ENCODE results near the gene HOXC10.

Gene HOXC10

GRCh38 chr12:53950789-53951576 is 34.0 kb upstream of the HOXC10 start:
- no peak for DNase-seq (ENCODE audit: low read depth in 1 of 2, low spot score in 1 of 2)

- no peak for DNase-seq (ENCODE audit: low read depth in 1 of 2, low spot score in 1 of 2)
Measured at GRCh38 chr12:53951577-53952334, 33.2 kb upstream of the HOXC10 start.

- DNase-seq (ENCODE audit: low read depth in 1 of 2, low spot score in 1 of 2): no peak
Measured at GRCh38 chr12:53952335-53952694, 32.6 kb upstream of the HOXC10 start.

- no peak for DNase-seq (ENCODE audit: low read depth in 1 of 2, low spot score in 1 of 2)
Measured at GRCh38 chr12:53952871-53953734, 31.8 kb upstream of the HOXC10 start.

- no peak for DNase-seq (ENCODE audit: low read depth in 1 of 2, low spot score in 1 of 2)
Measured at GRCh38 chr12:53953831-53954693, 30.9 kb upstream of the HOXC10 start.

GRCh38 chr12:53954694-53955035 is 30.3 kb upstream of the HOXC10 start, which contains the start of gene HOXC12:
Gene HOXC12 (plus strand): TSS chr12:53954903. CDS start chr12:53954930, 27 bp downstream.
- no peak for DNase-seq (ENCODE audit: low read depth in 1 of 2, low spot score in 1 of 2)

GRCh38 chr12:53955036-53955775 is 29.7 kb upstream of the HOXC10 start:
- no peak for DNase-seq (ENCODE audit: low read depth in 1 of 2, low spot score in 1 of 2)

- no peak for DNase-seq (ENCODE audit: low read depth in 1 of 2, low spot score in 1 of 2)
Measured at GRCh38 chr12:53955776-53956250, 29.1 kb upstream of the HOXC10 start.

GRCh38 chr12:53956251-53956887 is 28.6 kb upstream of the HOXC10 start:
- DNase-seq (ENCODE audit: low read depth in 1 of 2, low spot score in 1 of 2): no peak

- DNase-seq (ENCODE audit: low read depth in 1 of 2, low spot score in 1 of 2): no peak
Measured at GRCh38 chr12:53956914-53957536, 27.9 kb upstream of the HOXC10 start.

GRCh38 chr12:53958128-53958527 is 26.8 kb upstream of the HOXC10 start:
- DNase-seq (ENCODE audit: low read depth in 1 of 2, low spot score in 1 of 2): no peak

- no peak for DNase-seq (ENCODE audit: low read depth in 1 of 2, low spot score in 1 of 2)
Measured at GRCh38 chr12:53959314-53959713, 25.6 kb upstream of the HOXC10 start.

GRCh38 chr12:53960187-53961024 is 24.5 kb upstream of the HOXC10 start:
- no peak for DNase-seq (ENCODE audit: low read depth in 1 of 2, low spot score in 1 of 2)

- DNase-seq (ENCODE audit: low read depth in 1 of 2, low spot score in 1 of 2): no peak
Measured at GRCh38 chr12:53961025-53961761, 23.8 kb upstream of the HOXC10 start.

- DNase-seq (ENCODE audit: low read depth in 1 of 2, low spot score in 1 of 2): no peak
Measured at GRCh38 chr12:53963005-53963404, 21.9 kb upstream of the HOXC10 start.

- no peak for DNase-seq (ENCODE audit: low read depth in 1 of 2, low spot score in 1 of 2)
Measured at GRCh38 chr12:53963434-53964314, 21.3 kb upstream of the HOXC10 start.
